Keratinocyte (primary cell): ENCODE results near the gene MAOB. TPM values are rescaled to one million over a fixed set of nuclear protein-coding genes. Genes with fewer than 3 reads are reported as not detected.

ENCODE experiments used
- DNase-seq: peaks from one replicate; pipeline ENCODE4 v3.0.0-alpha.2; 2011; ENCODE audit warnings: low read depth, missing footprints, low spot score
- FAIRE-seq: peaks from 2 replicates; lab custom pipeline; 2011; peaks lifted over from hg19 to GRCh38; lab: Jason Lieb, UNC
- H2AFZ ChIP-seq: 2 replicates; pipeline ENCODE4 v1.6.0; 2012; ENCODE audit warnings: low read length, control low read depth, inconsistent platforms; ENCODE audit not compliant: control insufficient read depth
- H3K27ac ChIP-seq: 2 replicates; pipeline ENCODE4 v1.5.1; 2011; ENCODE audit warnings: low read length; ENCODE audit not compliant: control insufficient read depth, insufficient read depth
- H3K27me3 ChIP-seq: 3 replicates; pipeline ENCODE4 v1.6.0; 2011; ENCODE audit warnings: low read length; ENCODE audit not compliant: control insufficient read depth, insufficient read depth; ENCODE audit errors: extremely low read depth
- H3K36me3 ChIP-seq, 2 experiments: 2 replicates in 1 of 2; 3 replicates in 1 of 2; pipeline ENCODE4 v1.5.1; 2011; ENCODE audit warnings: low read length in 2 of 2, mild to moderate bottlenecking in 1 of 2; ENCODE audit not compliant: control insufficient read depth in 2 of 2, insufficient read depth in 2 of 2; ENCODE audit errors: extremely low read depth in 1 of 2
- H3K4me1 ChIP-seq: 3 replicates; pipeline ENCODE4 v1.5.1; 2011; ENCODE audit warnings: low read length; ENCODE audit not compliant: control insufficient read depth, insufficient read depth; ENCODE audit errors: extremely low read depth
- H3K4me2 ChIP-seq: 3 replicates; pipeline ENCODE4 v1.6.0; 2011; ENCODE audit warnings: low read depth, low read length; ENCODE audit not compliant: control insufficient read depth, insufficient read depth; ENCODE audit errors: extremely low read depth
- H3K4me3 ChIP-seq, 3 experiments: fragments of 200-600 bp in 1 of 3; sonication (generic) in 1 of 3; 2 replicates in 2 of 3; 3 replicates in 1 of 3; pipeline ENCODE4 v1.5.1; 2011 to 2016; ENCODE audit warnings: low read length in 3 of 3, mild to moderate bottlenecking in 3 of 3, control low read depth in 2 of 3, inconsistent platforms in 1 of 3, low read depth in 1 of 3, mixed read lengths in 1 of 3, mixed run types in 1 of 3, moderate library complexity in 1 of 3; ENCODE audit not compliant: control insufficient read depth in 2 of 3, insufficient read depth in 2 of 3; ENCODE audit errors: extremely low read depth in 1 of 3
- H3K79me2 ChIP-seq: 2 replicates; pipeline ENCODE4 v1.6.0; 2012; ENCODE audit warnings: low read length; ENCODE audit not compliant: control insufficient read depth, insufficient read depth
- H3K9ac ChIP-seq: 3 replicates; pipeline ENCODE4 v1.6.0; 2011; ENCODE audit warnings: low read length; ENCODE audit not compliant: control insufficient read depth, insufficient read depth; ENCODE audit errors: extremely low read depth
- H3K9me1 ChIP-seq: 3 replicates; pipeline ENCODE4 v1.6.0; 2011; ENCODE audit warnings: low read length; ENCODE audit not compliant: control insufficient read depth, insufficient read depth; ENCODE audit errors: extremely low read depth
- H3K9me3 ChIP-seq: 2 replicates; pipeline ENCODE4 v1.5.1; 2012; ENCODE audit warnings: low read depth, low read length; ENCODE audit not compliant: control insufficient read depth
- H4K20me1 ChIP-seq: 3 replicates; pipeline ENCODE4 v1.6.0; 2011; ENCODE audit warnings: low read length; ENCODE audit not compliant: control insufficient read depth, insufficient read depth; ENCODE audit errors: extremely low read depth
- CTCF ChIP-seq, 3 experiments: IDR thresholded peaks in 1 of 3; conservative IDR thresholded peaks in 1 of 3; optimal IDR thresholded peaks in 1 of 3; 2 replicates in 2 of 3; 3 replicates in 1 of 3; pipeline versions ENCODE3 to v1.5.1; 2011; ENCODE audit warnings: low read length in 3 of 3, mild to moderate bottlenecking in 3 of 3, moderate library complexity in 2 of 3, control low read depth in 1 of 3, inconsistent platforms in 1 of 3; ENCODE audit not compliant: insufficient read depth in 2 of 3; ENCODE audit errors: extremely low read depth in 1 of 3
- EZH2 ChIP-seq: IDR thresholded peaks from one replicate; pipeline ENCODE4 v1.6.1; 2012; ENCODE audit warnings: inconsistent platforms, mild to moderate bottlenecking, low read length, moderate library complexity
- dilution Hi-C: fragments of 300-500 bp; cut with MboI; formaldehyde crosslinking; loops from one replicate; pipeline ENCODE4 v1.7.0; 2020; ENCODE audit warnings: low sequenced_read_pairs; ENCODE audit not compliant: extremely low pct_ligation_motif_present
- polyA plus RNA-seq, 5 experiments: library from polyadenylated mRNA; depleted of rRNA in 3 of 5; stranded (reverse) in 3 of 5; stranded (forward) in 1 of 5; unstranded in 1 of 5; fragments of >200 nt; gene quantifications; 1 replicate in 1 of 5; 2 replicates in 3 of 5; 3 replicates in 1 of 5; pipeline versions ENCODE4 v1.2.1 to v1.2.3, GENCODE V29; 2011 to 2012; ENCODE audit warnings: missing spikeins in 2 of 5, low read depth in 1 of 5, low replicate concordance in 1 of 5

The MAOB gene
- polyA plus RNA-seq, 1 donor (not counting 4 experiments of a cell fraction or from before 2014, with no cell fraction given) = 0.24 TPM

- Histone ChIP-seq H3K9me1 (no peaks in the 10 kb centered on the region), H3K36me3 (no peaks in the 10 kb centered on the region), H3K27me3 (no peaks in the 10 kb centered on the region), H3K9me3 (no peaks in the 10 kb centered on the region), H3K27ac (no peak overlapping the region), H4K20me1 (no peaks in the 10 kb centered on the region), H2AFZ (no peak overlapping the region), H3K4me1 (no peaks in the 10 kb centered on the region), H3K4me3 (no peak overlapping the region), H3K4me2 (no peak overlapping the region), H3K79me2 (no peaks in the 10 kb centered on the region), H3K9ac (no peak overlapping the region)
- DNase-seq (no peak), FAIRE-seq (no peak)
- TF ChIP-seq EZH2 = no peak
- TF ChIP-seq CTCF (optimal IDR thresholded peaks at IDR 0.05 in 1 of 3, IDR thresholded peaks at IDR 0.05 in 1 of 3, conservative IDR thresholded peaks at IDR 0.05 in 1 of 3; ENCODE audit: extremely low read depth in 1 of 3, insufficient read depth in 2 of 3, low read length in 3 of 3) = no peak
- dilution Hi-C loops = no loop called here
Measured at GRCh38 chrX:43910012-43910411, 27.8 kb upstream of the MAOB start.

- no peak for FAIRE-seq
Measured at GRCh38 chrX:43909141-43909540, 26.9 kb upstream of the MAOB start.

More at GRCh38 chrX:43909141-43909540, 26.9 kb upstream of the MAOB start:
- H3K27ac ChIP-seq = no peak overlapping the region
- H3K4me2 ChIP-seq = no peak overlapping the region
- dilution Hi-C loops = no loop called here
- no peaks in the 10 kb centered on the region for H3K9me1 ChIP-seq
- no peaks in the 10 kb centered on the region for H3K4me1 ChIP-seq
- TF ChIP-seq EZH2 (no peak), CTCF (optimal IDR thresholded peaks at IDR 0.05 in 1 of 3, IDR thresholded peaks at IDR 0.05 in 1 of 3, conservative IDR thresholded peaks at IDR 0.05 in 1 of 3; ENCODE audit: extremely low read depth in 1 of 3, insufficient read depth in 2 of 3, low read length in 3 of 3) (no peak)
- H3K79me2 ChIP-seq = no peaks in the 10 kb centered on the region
- no peaks in the 10 kb centered on the region for H3K9me3 ChIP-seq
- no peak overlapping the region for H3K4me3 ChIP-seq
- H4K20me1 ChIP-seq = no peaks in the 10 kb centered on the region
- no peak overlapping the region for H2AFZ ChIP-seq
- no peaks in the 10 kb centered on the region for H3K27me3 ChIP-seq
- DNase-seq = no peak
- H3K9ac ChIP-seq = no peak overlapping the region
- H3K36me3 ChIP-seq = no peaks in the 10 kb centered on the region
